Kidney epithelial cell (primary cell): Measurements from ENCODE around the gene SOX1. TPM values are rescaled to one million over a fixed set of nuclear protein-coding genes. Genes with fewer than 3 reads are reported as not detected.

Source experiments
- DNase-seq: peaks from one replicate; pipeline ENCODE4 v3.0.0-alpha.2; 2010; ENCODE audit warnings: low read depth
- H3K27me3 ChIP-seq: 2 replicates; pipeline ENCODE4 v1.6.0; 2011; ENCODE audit warnings: low read length; ENCODE audit not compliant: control insufficient read depth, insufficient read depth
- H3K36me3 ChIP-seq: 2 replicates; pipeline ENCODE4 v1.5.1; 2011; ENCODE audit warnings: low read length; ENCODE audit not compliant: control insufficient read depth, insufficient read depth
- H3K4me3 ChIP-seq: 2 replicates; pipeline ENCODE4 v1.5.1; 2011; ENCODE audit warnings: low read depth, mild to moderate bottlenecking, control low read depth, low read length
- total RNA-seq: library from RNA; depleted of rRNA; stranded (reverse); fragments of >200 nt; gene quantifications from 2 replicates; pipeline ENCODE4 v1.2.3, GENCODE V29; 2015
- TF ChIP-seq, protein P1 (sequence below): IDR thresholded peaks from 2 replicates; pipeline ENCODE4 v1.5.1; 2011; ENCODE audit warnings: mild to moderate bottlenecking, moderate library complexity, low read length, control low read depth, inconsistent platforms; ENCODE audit not compliant: insufficient read depth, poor library complexity, severe bottlenecking

SOX1 gene
- total RNA-seq, 1 donor from 2014 or later = not detected

DNA sequence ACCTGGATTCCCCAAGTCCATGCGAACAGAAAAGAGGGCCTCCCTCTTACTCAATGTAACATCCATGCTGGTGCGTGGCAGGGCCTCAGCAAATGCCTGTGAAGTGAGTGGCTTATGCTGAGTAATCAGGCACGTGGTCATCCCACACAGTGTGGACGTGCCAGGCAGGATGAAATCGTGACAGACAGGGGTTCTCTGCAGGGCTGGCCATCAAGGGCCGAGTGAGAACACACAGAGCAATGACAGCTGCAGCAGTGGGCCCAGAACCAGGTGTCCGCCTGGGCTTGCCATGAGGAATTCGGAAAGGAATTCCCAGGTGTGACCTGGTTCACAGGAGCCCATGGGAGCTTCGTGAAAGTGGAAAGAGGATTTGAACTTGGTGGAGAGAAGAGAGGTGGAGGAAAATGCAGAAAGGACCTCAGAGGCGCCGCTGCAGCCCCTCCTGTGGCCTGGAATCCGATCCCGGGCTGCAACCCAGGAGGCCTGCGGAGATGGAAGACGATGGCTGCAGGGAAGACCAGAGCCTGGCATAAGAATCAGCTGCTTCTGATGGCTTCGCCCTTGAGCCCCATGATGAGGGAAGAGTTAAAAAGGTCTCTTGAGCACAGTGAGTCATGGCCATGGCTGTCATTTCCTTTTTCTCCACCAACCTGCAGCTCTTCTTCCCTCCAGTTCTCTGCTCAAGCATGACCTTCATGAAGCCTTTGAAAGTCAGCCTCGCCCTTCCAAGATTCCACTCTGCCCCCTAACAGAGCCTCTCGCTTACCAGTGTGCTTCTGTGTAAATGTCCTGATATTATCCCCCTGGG, 34.6 kb upstream of the SOX1 start:
- no peak for DNase-seq
- Histone ChIP-seq H3K27me3 (no peaks in the 10 kb centered on the region), H3K4me3 (no peak overlapping the region), H3K36me3 (no peaks in the 10 kb centered on the region)
- TF ChIP-seq, protein P1, sequence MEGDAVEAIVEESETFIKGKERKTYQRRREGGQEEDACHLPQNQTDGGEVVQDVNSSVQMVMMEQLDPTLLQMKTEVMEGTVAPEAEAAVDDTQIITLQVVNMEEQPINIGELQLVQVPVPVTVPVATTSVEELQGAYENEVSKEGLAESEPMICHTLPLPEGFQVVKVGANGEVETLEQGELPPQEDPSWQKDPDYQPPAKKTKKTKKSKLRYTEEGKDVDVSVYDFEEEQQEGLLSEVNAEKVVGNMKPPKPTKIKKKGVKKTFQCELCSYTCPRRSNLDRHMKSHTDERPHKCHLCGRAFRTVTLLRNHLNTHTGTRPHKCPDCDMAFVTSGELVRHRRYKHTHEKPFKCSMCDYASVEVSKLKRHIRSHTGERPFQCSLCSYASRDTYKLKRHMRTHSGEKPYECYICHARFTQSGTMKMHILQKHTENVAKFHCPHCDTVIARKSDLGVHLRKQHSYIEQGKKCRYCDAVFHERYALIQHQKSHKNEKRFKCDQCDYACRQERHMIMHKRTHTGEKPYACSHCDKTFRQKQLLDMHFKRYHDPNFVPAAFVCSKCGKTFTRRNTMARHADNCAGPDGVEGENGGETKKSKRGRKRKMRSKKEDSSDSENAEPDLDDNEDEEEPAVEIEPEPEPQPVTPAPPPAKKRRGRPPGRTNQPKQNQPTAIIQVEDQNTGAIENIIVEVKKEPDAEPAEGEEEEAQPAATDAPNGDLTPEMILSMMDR = no peak

DNA sequence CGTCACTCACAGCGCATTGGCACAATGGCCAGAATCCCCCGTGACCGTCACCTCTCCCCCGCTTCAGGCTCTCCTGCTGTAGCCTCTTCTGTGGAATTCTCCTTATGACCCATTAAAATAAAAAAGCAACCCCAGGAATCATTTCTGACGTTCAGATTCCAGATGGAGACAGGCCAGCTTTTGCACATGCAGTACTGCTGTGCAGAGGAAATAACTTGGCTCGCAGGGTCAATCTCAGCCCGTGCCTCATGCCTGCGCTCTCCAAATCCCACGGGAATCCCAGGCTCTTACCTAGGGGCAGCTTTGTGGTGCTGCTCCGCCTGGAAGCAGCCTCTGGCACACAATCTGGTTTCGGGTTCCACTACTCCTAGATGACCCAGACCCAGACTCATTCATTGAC, 32.7 kb upstream of the SOX1 start:
- Histone ChIP-seq H3K27me3 (no peaks in the 10 kb centered on the region), H3K4me3 (no peak overlapping the region), H3K36me3 (no peaks in the 10 kb centered on the region)
- TF ChIP-seq, protein P1 = no peak
- DNase-seq = no peak

DNA sequence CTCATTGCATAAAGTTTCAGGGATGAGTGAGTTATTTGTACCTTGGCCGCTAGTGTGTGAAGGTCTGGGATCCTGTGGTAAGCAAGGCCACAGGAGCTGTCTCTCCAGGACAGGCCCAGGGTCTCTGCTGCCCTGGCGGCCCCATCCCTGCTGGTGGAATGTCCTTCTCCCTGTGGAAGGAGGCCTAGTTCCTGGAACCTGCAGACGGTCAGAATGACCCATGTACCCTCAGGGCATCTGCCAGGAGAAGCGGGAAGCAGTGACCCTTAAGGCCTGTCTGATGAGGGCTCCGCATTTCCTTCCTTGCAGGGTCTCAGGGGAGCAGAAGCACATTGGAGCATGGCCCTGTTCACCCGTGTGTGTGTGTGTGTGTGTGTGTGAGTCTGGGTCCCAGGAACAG, 32.1 kb upstream of the SOX1 start:
- DNase-seq = no peak
- TF ChIP-seq, protein P1 = no peak

DNA sequence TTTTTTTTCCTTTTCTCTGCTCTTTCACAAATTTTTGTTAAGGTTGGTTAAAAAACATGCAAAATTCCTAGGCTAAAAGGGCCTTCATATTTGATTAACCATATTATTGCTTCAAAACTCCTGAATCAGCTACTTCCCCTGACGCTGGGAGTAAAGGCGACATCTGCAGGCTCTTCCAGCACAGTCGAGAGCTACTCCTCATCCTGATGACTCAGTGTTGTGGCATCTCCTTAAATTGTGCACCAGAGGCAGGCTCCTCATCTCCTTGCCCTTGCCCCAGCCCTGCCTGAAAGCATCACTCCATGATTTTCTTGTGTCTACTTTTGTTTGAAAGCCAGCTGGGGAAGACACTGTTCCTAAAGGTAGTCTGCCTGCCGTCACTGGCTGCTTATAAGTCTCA, 24.5 kb upstream of the SOX1 start:
- no peak for DNase-seq
- no peaks in the 10 kb centered on the region for H3K27me3 ChIP-seq

More for the DNA sequence above, 32.1 kb upstream of the SOX1 start:
- Histone ChIP-seq H3K27me3 (no peaks in the 10 kb centered on the region), H3K4me3 (no peak overlapping the region), H3K36me3 (no peaks in the 10 kb centered on the region)

DNA sequence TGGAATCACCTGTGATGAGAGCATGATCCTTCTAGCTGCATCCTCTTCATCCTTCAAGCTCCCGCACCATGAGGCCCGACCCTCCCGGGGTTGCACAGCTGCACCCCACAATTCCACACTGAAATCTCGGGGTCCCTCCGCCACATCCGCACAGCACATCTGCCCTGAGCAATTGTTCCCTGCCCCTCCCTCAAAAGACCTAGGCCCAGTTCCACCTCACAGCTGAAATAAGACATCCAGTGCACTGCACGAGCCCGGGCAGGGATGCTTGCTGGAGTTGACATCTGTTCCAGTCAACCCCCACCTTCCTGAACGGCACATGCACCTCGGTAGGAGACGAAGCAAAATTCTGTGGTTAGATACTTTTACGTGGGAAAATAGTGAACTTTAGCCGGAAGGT, 14.7 kb upstream of the SOX1 start:
- TF ChIP-seq, protein P1 = no peak
- peaks cover 51% of the 10 kb centered on the region for H3K27me3 ChIP-seq

More for the DNA sequence above, 24.5 kb upstream of the SOX1 start:
- TF ChIP-seq, protein P1 = no peak
- H3K36me3 ChIP-seq = no peaks in the 10 kb centered on the region
- no peak overlapping the region for H3K4me3 ChIP-seq

More for the DNA sequence above, 14.7 kb upstream of the SOX1 start:
- no peak for DNase-seq
- Histone ChIP-seq H3K4me3 (no peak overlapping the region), H3K36me3 (no peaks in the 10 kb centered on the region)
